HEK293 (cell line): ENCODE measurements around the gene DOK3.

Experiments
- CTCF ChIA-PET: fragments of 350-600 bp; formaldehyde crosslinking; extraction: SDS; loops from one replicate; lab custom pipeline; 2021; ENCODE audit warnings: antibody characterized with exemption; lab: Yijun Ruan, JAX
- POLR2A ChIA-PET: fragments of 300-600 bp; formaldehyde crosslinking; extraction: SDS; loops from one replicate; lab custom pipeline; 2020; ENCODE audit warnings: antibody characterized with exemption, inconsistent platforms; lab: Yijun Ruan, JAX
- H3K27ac ChIP-seq: fragments of 200-500 bp; sonication (Bioruptor generic); 2 replicates; pipeline ENCODE4 v1.5.1; 2014; ENCODE audit warnings: low read depth, low read length, control low read depth, inconsistent platforms; ENCODE audit errors: extremely low read depth
- H3K36me3 ChIP-seq, 2 experiments: fragments of 200-500 bp in 1 of 2; sonication (Bioruptor generic) in 1 of 2; 1 replicate in 1 of 2; 2 replicates in 1 of 2; pipeline ENCODE4 v1.5.1; 2014 to 2017; ENCODE audit warnings: inconsistent platforms in 2 of 2, low read length in 2 of 2; ENCODE audit not compliant: control insufficient read depth in 2 of 2, insufficient read depth in 1 of 2
- H3K4me1 ChIP-seq: fragments of 200-500 bp; sonication (Bioruptor generic); 2 replicates; pipeline ENCODE4 v1.5.1; 2014; ENCODE audit warnings: mild to moderate bottlenecking, low read length, inconsistent platforms; ENCODE audit not compliant: control insufficient read depth, insufficient read depth
- H3K4me3 ChIP-seq: 2 replicates; pipeline ENCODE4 v1.5.1; 2011; ENCODE audit warnings: low read depth, mild to moderate bottlenecking, control low read depth, low read length, moderate library complexity
- H3K9me3 ChIP-seq: fragments of 200-500 bp; sonication (Bioruptor generic); 2 replicates; pipeline ENCODE4 v1.5.1; 2014; ENCODE audit warnings: low read depth, low read length, inconsistent platforms; ENCODE audit not compliant: control insufficient read depth, insufficient read depth
- BCL6B ChIP-seq: fragments of 450-650 bp; formaldehyde crosslinking; IDR thresholded peaks from 2 replicates; pipeline ENCODE4 v1.5.1; 2017; ENCODE audit warnings: missing biosample characterization, missing genetic modification characterization
- GLI2 ChIP-seq: fragments of 450-650 bp; formaldehyde crosslinking; IDR thresholded peaks from 2 replicates; pipeline ENCODE4; 2017; ENCODE audit warnings: missing biosample characterization, missing genetic modification characterization, low read depth, borderline replicate concordance
- GLIS2 ChIP-seq: fragments of 450-650 bp; formaldehyde crosslinking; IDR thresholded peaks from 2 replicates; pipeline ENCODE4 v1.5.1; 2016; ENCODE audit warnings: missing biosample characterization, missing genetic modification characterization
- KLF10 ChIP-seq: fragments of 450-650 bp; IDR thresholded peaks from 2 replicates; pipeline ENCODE4 v1.5.1; 2018; ENCODE audit warnings: missing biosample characterization, mild to moderate bottlenecking, missing genetic modification characterization
- PRDM1 ChIP-seq: fragments of 450-650 bp; formaldehyde crosslinking; IDR thresholded peaks from 2 replicates; pipeline ENCODE4; 2016; ENCODE audit warnings: missing biosample characterization, missing genetic modification characterization
- SP7 ChIP-seq: fragments of 450-650 bp; formaldehyde crosslinking; IDR thresholded peaks from 2 replicates; pipeline ENCODE4 v1.5.1; 2016; ENCODE audit warnings: missing biosample characterization, missing genetic modification characterization
- ZBTB8A ChIP-seq: fragments of 450-650 bp; formaldehyde crosslinking; IDR thresholded peaks from 2 replicates; pipeline ENCODE4 v1.5.1; 2016; ENCODE audit warnings: missing biosample characterization, missing genetic modification characterization
- ZFP41 ChIP-seq: fragments of 450-650 bp; formaldehyde crosslinking; IDR thresholded peaks from 2 replicates; pipeline ENCODE4 v1.5.1; 2016; ENCODE audit warnings: missing biosample characterization, missing genetic modification characterization, borderline replicate concordance
- ZFP69B ChIP-seq: fragments of 450-650 bp; formaldehyde crosslinking; IDR thresholded peaks from 2 replicates; pipeline ENCODE4 v1.5.1; 2016; ENCODE audit warnings: missing biosample characterization, missing genetic modification characterization
- ZNF112 ChIP-seq: fragments of 450-650 bp; formaldehyde crosslinking; IDR thresholded peaks from 2 replicates; pipeline ENCODE4 v1.5.0; 2017; ENCODE audit warnings: missing biosample characterization, missing genetic modification characterization
- ZNF132 ChIP-seq: fragments of 450-650 bp; formaldehyde crosslinking; IDR thresholded peaks from 2 replicates; pipeline ENCODE4 v1.5.1; 2017; ENCODE audit warnings: missing biosample characterization, missing genetic modification characterization, borderline replicate concordance
- ZNF2 ChIP-seq: fragments of 450-650 bp; formaldehyde crosslinking; IDR thresholded peaks from 2 replicates; pipeline ENCODE4 v1.5.1; 2016; ENCODE audit warnings: missing biosample characterization, missing genetic modification characterization
- ZNF214 ChIP-seq: fragments of 450-650 bp; formaldehyde crosslinking; IDR thresholded peaks from 2 replicates; pipeline ENCODE4 v1.5.1; 2017; ENCODE audit warnings: missing biosample characterization, mild to moderate bottlenecking, missing genetic modification characterization, borderline replicate concordance
- ZNF391 ChIP-seq: fragments of 450-650 bp; formaldehyde crosslinking; IDR thresholded peaks from 2 replicates; pipeline ENCODE4 v1.5.1; 2016; ENCODE audit warnings: low read depth, missing biosample characterization, missing genetic modification characterization, borderline replicate concordance
- ZNF398 ChIP-seq: fragments of 450-650 bp; formaldehyde crosslinking; IDR thresholded peaks from 2 replicates; pipeline ENCODE4 v1.5.1; 2017; ENCODE audit warnings: missing biosample characterization, missing genetic modification characterization
- ZNF404 ChIP-seq: fragments of 450-650 bp; formaldehyde crosslinking; IDR thresholded peaks from 2 replicates; pipeline ENCODE4 v1.5.1; 2017; ENCODE audit warnings: missing biosample characterization, missing genetic modification characterization
- ZNF473 ChIP-seq: fragments of 450-650 bp; formaldehyde crosslinking; IDR thresholded peaks from 2 replicates; pipeline ENCODE4 v1.5.1; 2017; ENCODE audit warnings: missing biosample characterization, missing genetic modification characterization
- ZNF501 ChIP-seq: fragments of 450-650 bp; formaldehyde crosslinking; IDR thresholded peaks from 2 replicates; pipeline ENCODE4 v1.5.1; 2016; ENCODE audit warnings: missing biosample characterization, missing genetic modification characterization
- ZNF521 ChIP-seq: fragments of 450-650 bp; formaldehyde crosslinking; IDR thresholded peaks from 2 replicates; pipeline ENCODE4 v1.5.1; 2017; ENCODE audit warnings: missing biosample characterization, mild to moderate bottlenecking, missing genetic modification characterization
- ZNF623 ChIP-seq: fragments of 450-650 bp; formaldehyde crosslinking; IDR thresholded peaks from 2 replicates; pipeline ENCODE4 v1.5.1; 2016; ENCODE audit warnings: missing biosample characterization, missing genetic modification characterization
- ZNF692 ChIP-seq: fragments of 450-650 bp; formaldehyde crosslinking; IDR thresholded peaks from 2 replicates; pipeline ENCODE4 v1.5.1; 2016; ENCODE audit warnings: missing biosample characterization, missing genetic modification characterization
- ZNF76 ChIP-seq: fragments of 450-650 bp; formaldehyde crosslinking; IDR thresholded peaks from 2 replicates; pipeline ENCODE4; 2016; ENCODE audit warnings: low read depth, missing biosample characterization, missing genetic modification characterization, borderline replicate concordance
- ZXDB ChIP-seq: fragments of 450-650 bp; formaldehyde crosslinking; IDR thresholded peaks from 2 replicates; pipeline ENCODE4 v1.5.1; 2016; ENCODE audit warnings: missing biosample characterization, missing genetic modification characterization
- TF ChIP-seq, protein P1 (sequence below): fragments of 450-650 bp; formaldehyde crosslinking; IDR thresholded peaks from 2 replicates; pipeline ENCODE4 v1.5.1; 2016; ENCODE audit warnings: missing biosample characterization, missing genetic modification characterization, low read depth
- TF ChIP-seq, protein P2 (sequence below): fragments of 450-650 bp; formaldehyde crosslinking; IDR thresholded peaks from 2 replicates; pipeline ENCODE4 v1.5.1; 2017; ENCODE audit warnings: missing biosample characterization, missing genetic modification characterization

Gene DOK3

DNA sequence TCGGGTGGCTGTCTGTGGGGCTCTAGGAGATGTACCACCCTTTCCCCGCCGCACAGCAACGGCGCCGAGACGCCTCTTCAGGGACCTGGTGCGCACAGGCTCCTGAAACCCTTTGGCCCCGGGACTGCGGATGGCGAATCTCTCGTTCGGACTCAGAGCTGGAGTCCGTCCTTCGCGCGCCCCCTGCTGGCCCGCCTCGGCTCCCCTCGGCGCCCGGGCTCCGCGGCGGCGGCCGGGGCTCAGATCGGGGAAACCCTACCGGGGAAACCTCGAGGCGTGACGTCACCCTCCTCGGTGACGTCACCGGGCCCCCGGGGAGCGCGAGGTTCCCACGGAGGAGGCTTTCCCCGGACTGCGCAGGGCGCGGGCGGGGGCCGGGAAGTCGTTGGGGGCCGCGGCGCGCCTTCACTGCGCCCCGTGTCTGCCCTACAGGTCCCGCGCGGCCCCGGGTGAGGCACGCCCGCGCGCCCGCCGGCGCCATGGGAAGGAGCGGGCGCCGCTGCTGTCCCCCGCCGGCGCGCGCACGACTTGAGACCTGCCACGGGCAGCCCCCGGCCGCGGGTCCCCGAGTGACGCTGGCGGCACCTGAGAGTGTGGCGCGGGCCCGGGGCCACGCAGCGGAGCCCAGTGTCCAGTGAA is 55.1 kb downstream of the DOK3 start (continued):
- TF ChIP-seq ZFP69B (0 out of 2 replicates have a peak, but pooled peaks have one; percentile 54), ZNF132 (no peak), ZNF391 (tag by site-specific recombination) (peak; percentile 82), ZNF692 (tag by site-specific recombination) (peak; percentile 66; the same call in 1 of the 2 replicates), ZNF398 (tag by site-specific recombination) (peak; percentile 29; the same call in 1 of the 2 replicates), ZNF112 (tag by site-specific recombination) (no peak), KLF10 (tag by site-specific recombination) (peak; percentile 95), ZNF501 (tag by site-specific recombination) (peak; percentile 36; the same call in 1 of the 2 replicates), ZNF404 (tag by site-specific recombination) (no peak), ZNF2 (tag by site-specific recombination) (0 out of 2 replicates have a peak, but pooled peaks have one; percentile 56), ZNF521 (no peak), ZNF214 (tag by site-specific recombination) (no peak), ZBTB8A (tag by site-specific recombination) (peak; percentile 75), BCL6B (tag by site-specific recombination) (no peak)
- TF ChIP-seq, protein P1, sequence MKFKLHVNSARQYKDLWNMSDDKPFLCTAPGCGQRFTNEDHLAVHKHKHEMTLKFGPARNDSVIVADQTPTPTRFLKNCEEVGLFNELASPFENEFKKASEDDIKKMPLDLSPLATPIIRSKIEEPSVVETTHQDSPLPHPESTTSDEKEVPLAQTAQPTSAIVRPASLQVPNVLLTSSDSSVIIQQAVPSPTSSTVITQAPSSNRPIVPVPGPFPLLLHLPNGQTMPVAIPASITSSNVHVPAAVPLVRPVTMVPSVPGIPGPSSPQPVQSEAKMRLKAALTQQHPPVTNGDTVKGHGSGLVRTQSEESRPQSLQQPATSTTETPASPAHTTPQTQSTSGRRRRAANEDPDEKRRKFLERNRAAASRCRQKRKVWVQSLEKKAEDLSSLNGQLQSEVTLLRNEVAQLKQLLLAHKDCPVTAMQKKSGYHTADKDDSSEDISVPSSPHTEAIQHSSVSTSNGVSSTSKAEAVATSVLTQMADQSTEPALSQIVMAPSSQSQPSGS (tag by site-specific recombination) = peak; percentile 99
- TF ChIP-seq, protein P2, sequence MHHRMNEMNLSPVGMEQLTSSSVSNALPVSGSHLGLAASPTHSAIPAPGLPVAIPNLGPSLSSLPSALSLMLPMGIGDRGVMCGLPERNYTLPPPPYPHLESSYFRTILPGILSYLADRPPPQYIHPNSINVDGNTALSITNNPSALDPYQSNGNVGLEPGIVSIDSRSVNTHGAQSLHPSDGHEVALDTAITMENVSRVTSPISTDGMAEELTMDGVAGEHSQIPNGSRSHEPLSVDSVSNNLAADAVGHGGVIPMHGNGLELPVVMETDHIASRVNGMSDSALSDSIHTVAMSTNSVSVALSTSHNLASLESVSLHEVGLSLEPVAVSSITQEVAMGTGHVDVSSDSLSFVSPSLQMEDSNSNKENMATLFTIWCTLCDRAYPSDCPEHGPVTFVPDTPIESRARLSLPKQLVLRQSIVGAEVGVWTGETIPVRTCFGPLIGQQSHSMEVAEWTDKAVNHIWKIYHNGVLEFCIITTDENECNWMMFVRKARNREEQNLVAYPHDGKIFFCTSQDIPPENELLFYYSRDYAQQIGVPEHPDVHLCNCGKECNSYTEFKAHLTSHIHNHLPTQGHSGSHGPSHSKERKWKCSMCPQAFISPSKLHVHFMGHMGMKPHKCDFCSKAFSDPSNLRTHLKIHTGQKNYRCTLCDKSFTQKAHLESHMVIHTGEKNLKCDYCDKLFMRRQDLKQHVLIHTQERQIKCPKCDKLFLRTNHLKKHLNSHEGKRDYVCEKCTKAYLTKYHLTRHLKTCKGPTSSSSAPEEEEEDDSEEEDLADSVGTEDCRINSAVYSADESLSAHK (tag by site-specific recombination) = peak; percentile 55

DNA sequence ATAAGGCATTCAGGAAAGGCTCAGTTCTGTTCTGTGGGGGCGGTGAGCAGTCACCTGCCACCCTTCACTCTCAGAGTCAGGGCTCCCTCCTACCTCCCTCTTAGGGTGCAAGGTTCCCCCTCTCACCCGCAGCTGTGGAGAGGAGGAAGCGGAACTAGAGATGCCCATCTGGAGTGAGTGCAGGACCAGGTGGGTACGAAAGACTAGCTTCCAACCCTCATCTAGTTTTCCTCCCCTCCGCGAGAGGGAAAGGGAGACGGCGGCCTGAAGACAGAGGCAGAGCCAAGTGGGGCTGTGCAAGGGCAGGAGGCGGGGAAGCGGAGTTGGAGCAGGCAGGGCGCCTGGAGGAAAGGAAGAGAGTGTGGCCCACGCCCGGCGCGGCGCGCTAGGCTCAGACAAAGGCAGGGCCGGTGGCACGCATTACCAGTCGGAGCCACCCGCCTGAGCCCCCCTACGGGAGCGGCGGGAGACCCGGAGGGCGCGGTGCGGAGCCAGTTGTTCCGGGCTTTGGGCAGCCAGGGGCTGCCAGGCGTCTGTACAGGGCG is 55.7 kb downstream of the DOK3 start:
- Histone ChIP-seq H3K9me3 (no peaks in the 10 kb centered on the region), H3K4me3 (peak overlapping the region; percentile 35), H3K27ac (peak overlapping the region; percentile 89; the same call in 1 of the 2 replicates), H3K4me1 (peaks cover 8% of the 10 kb centered on the region), H3K36me3 (peaks cover 0 to 21% of the 10 kb centered on the region in 2 experiments; a peak in 1 of 3 replicates)
- POLR2A ChIA-PET = interaction anchor here (0.5 to 5.4 kb wide), 12 partner anchors 10 to 147 kb away, joined by 3 to 89 read pairs (median 8); partner anchors contain the start of genes GRK6 and PDLIM7
- CTCF ChIA-PET = interaction anchor here (0.6 to 5.1 kb wide), 20 partner anchors 9 to 1039 kb away, joined by 3 to 88 read pairs (median 6); partner anchors contain the start of gene SLC34A1
- TF ChIP-seq GLI2 (tag by site-specific recombination) = no peak
- peak; percentile 58; the same call in 1 of the 2 replicates for TF ChIP-seq GLIS2 (tag by site-specific recombination)
- TF ChIP-seq PRDM1 = peak; percentile 27; the same call in 1 of the 2 replicates
- 0 out of 2 replicates have a peak, but pooled peaks have one; percentile 8 for TF ChIP-seq ZXDB (tag by site-specific recombination)
- TF ChIP-seq ZNF398 (tag by site-specific recombination) = peak; percentile 61; the same call in 1 of the 2 replicates
- no peak for TF ChIP-seq ZNF623 (tag by site-specific recombination)
- TF ChIP-seq ZNF473 (tag by site-specific recombination) = no peak
- TF ChIP-seq ZNF76 (tag by site-specific recombination) = no peak
- 0 out of 2 replicates have a peak, but pooled peaks have one; percentile 37 for TF ChIP-seq SP7 (tag by site-specific recombination)
- TF ChIP-seq ZFP41 (tag by site-specific recombination) = no peak
